Muscle of leg (tissue), 11 donors: Measurements from ENCODE around the gene DHX30. TPM values are rescaled to one million over a fixed set of nuclear protein-coding genes. Genes with fewer than 3 reads are reported as not detected.

ENCODE experiments used
- DNase-seq: peaks from one replicate; pipeline ENCODE4 v3.0.0; 2013
- H3K27ac ChIP-seq: one replicate; pipeline ENCODE4 v1.5.1; 2013; ENCODE audit warnings: mild to moderate bottlenecking, low read length, control low read depth
- H3K27me3 ChIP-seq: one replicate; pipeline ENCODE4 v1.6.1; 2013; ENCODE audit warnings: low read length; ENCODE audit not compliant: control insufficient read depth, insufficient read depth
- H3K36me3 ChIP-seq: one replicate; pipeline ENCODE4 v1.6.1; 2013; ENCODE audit warnings: low read length; ENCODE audit not compliant: control insufficient read depth, insufficient read depth
- H3K4me1 ChIP-seq: one replicate; pipeline ENCODE4 v1.6.1; 2013; ENCODE audit warnings: low read length; ENCODE audit not compliant: control insufficient read depth, insufficient read depth
- H3K4me3 ChIP-seq: one replicate; pipeline ENCODE4 v1.5.1; 2013; ENCODE audit warnings: low read length, control low read depth
- H3K9me3 ChIP-seq: replicated peaks from 2 replicates; pipeline ENCODE4 v1.6.1; 2013; ENCODE audit warnings: low read depth, low read length; ENCODE audit not compliant: control insufficient read depth
- WGBS: methylation state at CpG from one replicate; pipeline ENCODE4 v1.1.5; 2013; ENCODE audit warnings: missing lambda C conversion rate; ENCODE audit not compliant: insufficient coverage; 5-methylcytosine and 5-hydroxymethylcytosine counted together
- polyA plus RNA-seq, 8 donors: library from polyadenylated mRNA; unstranded; fragments of 120-200 nt; gene quantifications; one replicate each; pipeline versions ENCODE4 v1.2.1 to v1.2.3, GENCODE V29; 2013; ENCODE audit warnings: inconsistent platforms in 1 of 8, low replicate concordance in 1 of 8; ENCODE audit not compliant: insufficient read length in 8 of 8, insufficient read depth in 1 of 8
- total RNA-seq: library from RNA; stranded (reverse); fragments of 120-200 nt; gene quantifications from one replicate; pipeline ENCODE4 v1.2.4, GENCODE V29; 2013

DHX30 gene
- total and polyA plus RNA-seq, 9 donors = 37.4 to 43.9 (median 41.5) TPM

DNA sequence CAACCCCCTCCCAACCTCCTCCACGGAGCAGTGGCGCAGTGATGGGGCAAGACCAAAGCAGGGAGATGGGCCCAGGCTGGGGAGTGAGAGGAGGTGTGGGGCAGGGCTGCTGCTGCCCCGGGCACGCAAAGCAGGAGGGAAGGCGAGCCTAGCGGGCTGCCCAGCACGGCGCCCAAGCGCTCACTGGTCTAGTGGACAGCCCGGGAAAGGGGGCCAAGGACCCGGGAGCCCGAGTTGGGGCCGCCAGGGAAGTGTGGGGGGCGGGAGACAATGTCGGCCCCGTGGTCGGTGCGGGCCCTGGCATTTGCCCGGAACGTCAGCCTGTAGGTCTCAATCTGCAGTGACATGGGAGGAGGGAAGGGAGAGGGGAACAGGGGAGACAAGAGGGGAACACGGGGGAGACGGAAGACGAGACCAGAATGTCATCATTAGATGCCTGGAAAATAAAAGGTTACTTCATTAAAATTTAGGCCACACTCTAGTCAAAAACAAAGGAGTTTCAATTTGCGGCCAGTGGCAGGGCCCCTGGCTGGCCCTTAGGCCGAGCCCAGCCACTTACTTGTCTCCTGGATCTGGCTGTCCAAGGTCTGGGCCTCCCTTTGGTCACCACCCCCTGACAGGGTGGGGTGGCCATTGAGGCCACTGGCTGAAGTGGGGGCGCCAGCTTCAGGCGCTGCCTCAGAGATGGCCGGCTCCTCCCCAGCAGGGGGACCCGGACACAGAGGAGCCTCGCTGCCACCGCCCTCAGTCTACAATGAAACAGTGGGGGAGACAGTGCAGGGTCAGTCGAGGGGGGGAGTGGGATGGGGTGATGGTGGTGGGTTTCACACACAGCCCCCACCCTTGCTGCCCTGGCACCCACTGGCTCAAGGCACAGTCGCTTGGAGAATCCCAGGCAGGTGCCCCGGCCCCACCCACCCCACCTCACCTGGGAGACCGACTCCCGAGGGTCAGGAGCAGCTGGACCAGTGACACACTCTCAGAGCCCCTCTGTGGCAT lies 50.0 kb downstream of the DHX30 start:
- 90% methylated on average over 24 of the region's 36 CpGs for WGBS
- Histone ChIP-seq H3K4me1 (peaks cover 9% of the 10 kb centered on the region), H3K27me3 (no peaks in the 10 kb centered on the region), H3K27ac (no peak overlapping the region), H3K9me3 (no peaks in the 10 kb centered on the region), H3K36me3 (peaks cover 96% of the 10 kb centered on the region), H3K4me3 (no peak overlapping the region)
- no peak for DNase-seq

DNA sequence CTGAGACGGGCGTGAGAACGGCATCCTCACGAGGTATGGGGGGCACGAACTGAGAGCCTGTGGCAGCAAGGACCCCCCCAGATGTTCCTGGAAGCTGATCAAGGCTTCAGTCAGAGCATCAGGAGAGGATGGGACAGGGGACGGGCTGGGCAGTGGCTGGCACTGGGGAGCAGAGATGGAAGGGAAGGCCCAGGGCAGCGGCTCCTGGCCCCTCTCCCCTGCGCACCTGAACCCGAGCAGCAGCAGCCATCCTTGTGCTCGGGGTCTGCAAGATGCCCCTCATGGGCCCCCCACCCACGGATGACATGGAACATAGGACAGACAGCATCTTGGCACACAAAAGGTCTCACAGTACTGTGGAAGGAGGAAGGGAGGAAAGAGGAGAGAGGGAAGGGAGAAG lies 51.3 kb downstream of the DHX30 start:
- H3K4me3 ChIP-seq = no peak overlapping the region
- H3K27me3 ChIP-seq = no peaks in the 10 kb centered on the region
- WGBS = 74% methylated on average over 9 of the region's 11 CpGs
- DNase-seq = no peak
- no peaks in the 10 kb centered on the region for H3K9me3 ChIP-seq
- peaks cover 9% of the 10 kb centered on the region for H3K4me1 ChIP-seq
- peaks cover 93% of the 10 kb centered on the region for H3K36me3 ChIP-seq
- H3K27ac ChIP-seq = no peak overlapping the region

DNA sequence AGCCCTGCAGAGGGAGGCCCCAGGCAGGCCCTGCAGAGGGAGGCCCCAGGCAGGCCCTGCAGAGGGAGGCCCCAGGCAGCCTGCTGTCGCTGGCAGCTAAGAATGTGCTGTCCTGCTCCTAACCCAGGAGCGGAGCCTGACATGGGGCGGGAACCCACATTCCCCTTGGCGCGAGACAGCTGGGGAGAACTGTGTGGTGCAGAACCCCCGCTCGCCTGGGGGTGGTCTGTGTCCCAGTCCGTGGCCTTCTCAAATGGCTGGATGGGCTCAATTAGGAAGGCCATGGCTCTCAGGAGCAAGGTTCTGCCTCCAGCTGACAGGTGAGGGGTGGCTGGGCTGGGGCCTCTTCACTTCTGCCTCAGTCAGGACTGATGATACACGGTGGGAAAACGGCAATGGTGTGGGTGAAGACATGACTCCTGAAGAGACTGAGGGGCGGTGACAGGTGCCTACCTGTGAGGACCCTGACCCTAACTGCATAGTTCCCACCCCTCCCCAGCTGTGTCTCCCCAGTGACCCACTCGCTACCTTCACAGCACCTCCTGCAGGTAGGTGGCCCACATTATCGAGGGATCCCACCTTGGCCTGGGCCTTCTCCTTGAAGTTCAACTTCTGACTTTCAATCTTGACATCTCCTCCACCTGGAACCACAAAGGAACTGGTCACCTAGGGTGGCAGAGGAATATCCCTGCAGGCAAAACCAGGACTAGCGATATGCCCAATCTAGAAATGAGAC lies 52.0 kb downstream of the DHX30 start:
- peaks cover 90% of the 10 kb centered on the region for H3K36me3 ChIP-seq
- H3K27me3 ChIP-seq = no peaks in the 10 kb centered on the region
- 81% methylated on average over 14 of the region's 14 CpGs for WGBS
- peaks cover 9% of the 10 kb centered on the region for H3K4me1 ChIP-seq
- no peak overlapping the region for H3K27ac ChIP-seq
- no peak for DNase-seq
- H3K9me3 ChIP-seq = no peaks in the 10 kb centered on the region
- no peak overlapping the region for H3K4me3 ChIP-seq

DNA sequence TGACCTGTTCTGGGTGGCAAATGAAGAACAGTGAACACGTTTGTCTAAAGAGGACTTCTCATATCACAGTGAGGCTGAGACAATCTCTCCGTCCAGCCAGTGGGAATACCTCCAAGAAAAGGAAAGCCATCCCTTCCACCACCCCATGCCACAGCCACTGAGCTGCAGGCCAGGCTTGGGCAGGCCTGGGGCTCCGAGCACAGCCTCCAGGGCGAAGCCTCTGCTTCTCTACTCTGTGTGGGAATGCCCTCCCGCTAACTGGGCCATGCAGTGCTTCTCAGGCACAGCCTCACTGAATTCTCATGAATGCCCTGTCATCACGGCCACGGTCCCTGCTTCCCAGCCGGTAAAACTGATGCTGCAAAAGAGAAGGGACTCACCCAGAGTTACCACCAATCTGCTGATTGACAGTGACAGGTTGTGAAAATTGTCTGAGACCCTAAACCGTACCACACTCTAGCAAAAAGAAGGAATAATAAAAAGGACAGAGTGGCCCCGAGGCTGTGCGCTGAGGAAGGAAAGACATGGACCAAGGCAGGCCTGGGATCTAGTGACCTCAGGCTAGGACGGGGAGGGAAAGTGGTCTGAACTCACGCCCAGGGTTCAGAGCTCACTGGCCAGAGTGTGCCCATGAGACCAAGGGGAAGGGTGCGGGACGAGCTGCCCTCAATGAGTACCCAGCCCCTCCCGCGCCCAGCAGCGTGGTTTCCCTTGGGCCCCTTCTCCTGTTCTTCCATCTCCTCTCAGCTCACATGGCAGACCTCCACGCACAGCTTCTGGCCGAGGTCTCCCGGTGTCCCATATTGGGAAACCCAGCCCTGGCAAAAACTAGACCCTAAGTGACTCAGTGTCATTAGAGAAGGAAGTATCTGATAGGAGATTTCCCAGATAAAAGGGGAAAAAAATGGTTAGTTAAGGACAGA lies 52.8 kb downstream of the DHX30 start:
- Histone ChIP-seq H3K27me3 (no peaks in the 10 kb centered on the region), H3K4me1 (peaks cover 9% of the 10 kb centered on the region), H3K27ac (no peak overlapping the region), H3K9me3 (no peaks in the 10 kb centered on the region), H3K36me3 (peaks cover 87% of the 10 kb centered on the region), H3K4me3 (no peak overlapping the region)
- WGBS = 85% methylated on average over 18 of the region's 21 CpGs
- DNase-seq = no peak

DNA sequence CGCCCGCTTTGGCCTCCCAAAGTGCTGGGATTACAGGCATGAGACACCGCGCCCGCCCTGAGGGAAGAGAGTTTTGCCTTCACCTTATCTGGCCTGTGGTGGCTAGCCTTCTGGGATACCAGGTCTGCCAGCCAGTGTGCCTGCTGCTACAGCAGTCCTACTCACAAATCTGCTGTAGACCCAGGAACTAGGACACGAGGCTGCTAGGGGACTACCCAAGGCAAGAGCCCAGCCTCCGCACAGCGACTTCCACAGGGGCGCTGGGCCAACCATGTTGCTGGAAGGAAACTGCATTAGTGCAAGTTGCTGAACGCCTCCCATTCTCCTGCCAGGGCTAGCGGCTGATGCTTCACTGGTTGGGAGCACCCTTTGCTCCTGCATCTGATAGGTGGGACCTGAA lies 53.7 kb downstream of the DHX30 start:
- Histone ChIP-seq H3K36me3 (peaks cover 84% of the 10 kb centered on the region), H3K4me1 (peaks cover 6% of the 10 kb centered on the region), H3K9me3 (no peaks in the 10 kb centered on the region), H3K27me3 (no peaks in the 10 kb centered on the region), H3K27ac (no peak overlapping the region), H3K4me3 (no peak overlapping the region)
- WGBS = 64% methylated on average over 8 of the region's 11 CpGs
- no peak for DNase-seq

DNA sequence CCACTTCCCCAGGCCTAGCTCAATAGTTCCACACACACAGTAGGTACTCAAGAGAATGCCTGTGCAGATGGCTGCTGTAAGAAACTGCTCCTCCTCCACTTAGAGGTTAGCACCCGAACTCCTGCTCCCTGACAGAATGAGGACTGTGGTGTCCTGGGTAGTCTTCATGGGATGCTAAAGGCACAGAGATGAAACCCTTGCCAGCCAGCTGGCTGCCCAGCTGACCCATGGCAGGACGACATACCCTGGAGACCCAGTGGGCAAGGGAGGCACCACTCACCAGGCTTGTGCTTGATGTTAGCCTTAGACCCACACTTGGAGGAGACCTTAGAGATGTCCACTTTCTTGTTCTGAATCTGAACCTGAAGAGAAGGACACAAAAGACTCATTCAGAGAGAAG lies 54.2 kb downstream of the DHX30 start:
- WGBS = 64% methylated on average over 1 of the region's 2 CpGs
- no peak for DNase-seq
- Histone ChIP-seq H3K36me3 (peaks cover 79% of the 10 kb centered on the region), H3K4me1 (peaks cover 6% of the 10 kb centered on the region), H3K9me3 (no peaks in the 10 kb centered on the region), H3K27me3 (no peaks in the 10 kb centered on the region), H3K27ac (no peak overlapping the region), H3K4me3 (no peak overlapping the region)

DNA sequence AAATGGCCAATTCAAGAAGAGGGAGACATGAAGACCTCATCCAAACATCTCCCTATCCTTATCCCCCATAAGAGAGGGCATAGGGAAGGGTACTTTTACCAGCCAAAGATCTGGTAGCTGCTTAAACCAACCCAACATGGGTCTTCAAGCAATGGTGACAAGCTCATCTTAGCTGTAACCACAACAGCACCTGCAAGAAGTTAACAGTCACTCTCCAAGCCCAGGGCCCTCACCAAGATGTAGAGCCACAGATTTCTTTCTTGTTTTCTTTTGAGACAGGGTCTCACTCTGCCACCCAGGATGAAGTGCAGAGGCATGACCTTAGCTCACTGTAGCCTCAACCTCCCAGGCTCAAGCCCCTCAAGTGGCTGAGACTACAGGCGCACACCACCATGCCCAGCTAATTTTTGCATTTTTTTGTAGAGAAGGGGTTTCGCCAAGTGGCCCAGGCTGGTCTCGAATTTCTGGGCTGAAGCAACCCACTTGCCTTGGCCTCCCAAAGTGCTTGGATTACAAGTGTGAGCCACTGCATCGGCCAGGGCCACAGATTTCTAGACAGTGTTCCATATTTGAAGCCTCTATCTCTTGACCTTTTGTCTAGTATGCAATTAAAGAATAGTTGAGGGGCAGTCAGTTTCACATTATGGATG lies 57.1 kb downstream of the DHX30 start:
- no peaks in the 10 kb centered on the region for H3K27me3 ChIP-seq
- H3K4me3 ChIP-seq = no peak overlapping the region
- no peak for DNase-seq
- WGBS = no CpG with 5 or more reads among the region's 4 CpGs
- no peak overlapping the region for H3K27ac ChIP-seq
- H3K9me3 ChIP-seq = no peaks in the 10 kb centered on the region
- H3K36me3 ChIP-seq = peaks cover 68% of the 10 kb centered on the region
- H3K4me1 ChIP-seq = no peaks in the 10 kb centered on the region

DNA sequence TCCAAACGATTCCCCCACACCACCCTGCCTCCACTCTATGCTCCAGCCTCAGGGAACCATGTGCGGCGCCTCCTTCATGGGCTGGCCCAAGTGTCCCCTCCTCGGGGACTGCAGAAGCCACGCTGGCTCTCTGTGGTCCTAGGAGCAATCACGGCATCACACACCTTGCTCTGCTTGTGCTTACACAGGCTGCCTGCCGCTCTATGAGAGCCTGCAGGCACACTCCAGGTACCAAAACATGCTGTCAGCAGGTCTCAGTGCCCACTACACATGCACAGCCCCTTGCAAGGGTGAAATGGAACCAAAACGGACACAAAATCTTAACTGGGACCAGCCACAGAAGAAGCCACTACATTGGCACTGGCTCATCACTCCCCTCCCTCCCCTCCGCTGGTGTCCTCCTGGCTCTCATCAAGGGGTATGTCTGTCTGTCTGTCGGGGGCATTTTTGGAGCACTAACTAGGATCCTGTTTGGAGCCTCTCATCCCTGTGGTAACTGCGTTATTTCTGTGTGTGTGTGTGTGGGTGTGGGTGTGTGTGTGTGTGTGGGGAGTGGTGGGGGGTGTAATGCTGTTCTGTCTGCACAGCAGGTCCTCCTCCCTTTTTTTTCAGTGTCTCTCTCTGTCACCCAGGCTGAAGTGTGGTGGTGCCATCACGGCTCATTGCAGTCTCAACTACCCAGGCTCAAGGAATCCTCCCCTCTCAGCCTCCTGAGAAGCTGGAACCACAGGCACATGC lies 60.6 kb downstream of the DHX30 start:
- WGBS = 97% methylated on average over 7 of the region's 12 CpGs
- peaks cover 71% of the 10 kb centered on the region for H3K36me3 ChIP-seq
- DNase-seq = no peak

DNA sequence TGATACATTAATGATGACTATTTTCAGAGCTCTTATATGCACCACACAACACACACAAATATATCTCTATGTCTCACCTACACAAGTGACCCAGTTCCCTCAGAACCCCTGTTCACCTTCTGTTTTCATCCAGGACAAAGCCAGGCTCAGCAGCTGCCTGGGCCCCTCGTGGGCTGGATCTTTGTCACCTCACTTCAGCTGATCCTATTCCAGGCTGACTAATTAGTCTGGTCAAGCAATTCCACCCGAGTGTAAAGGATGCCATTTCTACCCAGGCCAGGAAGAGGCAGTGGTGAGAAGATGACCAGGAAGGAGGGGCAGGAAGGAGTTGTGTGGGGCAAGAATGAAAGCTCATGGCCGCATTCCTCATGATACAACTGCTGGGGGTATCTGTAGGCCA lies 62.3 kb downstream of the DHX30 start:
- Histone ChIP-seq H3K36me3 (peaks cover 77% of the 10 kb centered on the region), H3K4me3 (no peak overlapping the region), H3K4me1 (no peaks in the 10 kb centered on the region), H3K27me3 (no peaks in the 10 kb centered on the region), H3K27ac (no peak overlapping the region), H3K9me3 (no peaks in the 10 kb centered on the region)
- 89% methylated on average over 1 of the region's 3 CpGs for WGBS
- no peak for DNase-seq

More for the DNA sequence above, 60.6 kb downstream of the DHX30 start:
- no peaks in the 10 kb centered on the region for H3K27me3 ChIP-seq
- no peaks in the 10 kb centered on the region for H3K4me1 ChIP-seq
- no peaks in the 10 kb centered on the region for H3K9me3 ChIP-seq
- no peak overlapping the region for H3K27ac ChIP-seq
- no peak overlapping the region for H3K4me3 ChIP-seq
